PC-9 (cell line): ENCODE results near the gene TCEAL8.

Source experiments
- EZH2 ChIP-seq: fragments of 200-600 bp; sonication (generic); IDR thresholded peaks from 2 replicates; pipeline ENCODE4 v1.8.0; 2017; ENCODE audit warnings: antibody characterized with exemption, low read depth
- TF ChIP-seq, protein P1 (sequence below): fragments of 200-600 bp; sonication (generic); conservative IDR thresholded peaks from 2 replicates; pipeline ENCODE4 v1.6.1; 2017; ENCODE audit warnings: mixed run types, antibody characterized with exemption, mild to moderate bottlenecking, moderate library complexity

DNA sequence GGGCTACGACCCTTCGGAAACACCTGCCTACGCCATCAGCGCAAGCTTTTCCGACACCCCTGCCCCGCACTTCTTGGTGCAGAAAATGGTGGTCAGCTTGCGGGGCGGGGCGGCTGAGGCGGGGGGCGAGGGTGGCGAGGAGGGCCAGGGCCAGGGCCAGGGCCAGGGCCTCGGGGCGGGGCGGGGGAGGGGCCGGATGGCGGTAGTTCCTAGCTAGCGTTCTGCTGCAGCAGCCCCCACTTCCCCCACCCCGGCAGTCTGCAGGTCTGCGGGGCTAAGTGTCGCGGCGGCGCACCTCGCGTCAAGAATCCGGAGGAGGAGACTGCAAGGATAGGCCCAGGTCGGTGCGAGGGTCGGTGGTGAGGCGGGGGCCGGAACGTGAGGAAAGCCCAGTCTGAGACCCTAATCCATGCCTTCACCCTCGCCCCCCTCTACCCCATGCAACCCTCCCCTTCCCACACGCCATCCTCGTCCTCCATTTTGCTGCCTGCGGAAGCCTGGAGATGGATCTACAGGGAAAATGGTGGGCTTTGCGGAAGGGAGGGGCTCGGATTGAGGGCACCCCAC is 39.4 kb downstream of the TCEAL8 start:
- TF ChIP-seq, protein P1, sequence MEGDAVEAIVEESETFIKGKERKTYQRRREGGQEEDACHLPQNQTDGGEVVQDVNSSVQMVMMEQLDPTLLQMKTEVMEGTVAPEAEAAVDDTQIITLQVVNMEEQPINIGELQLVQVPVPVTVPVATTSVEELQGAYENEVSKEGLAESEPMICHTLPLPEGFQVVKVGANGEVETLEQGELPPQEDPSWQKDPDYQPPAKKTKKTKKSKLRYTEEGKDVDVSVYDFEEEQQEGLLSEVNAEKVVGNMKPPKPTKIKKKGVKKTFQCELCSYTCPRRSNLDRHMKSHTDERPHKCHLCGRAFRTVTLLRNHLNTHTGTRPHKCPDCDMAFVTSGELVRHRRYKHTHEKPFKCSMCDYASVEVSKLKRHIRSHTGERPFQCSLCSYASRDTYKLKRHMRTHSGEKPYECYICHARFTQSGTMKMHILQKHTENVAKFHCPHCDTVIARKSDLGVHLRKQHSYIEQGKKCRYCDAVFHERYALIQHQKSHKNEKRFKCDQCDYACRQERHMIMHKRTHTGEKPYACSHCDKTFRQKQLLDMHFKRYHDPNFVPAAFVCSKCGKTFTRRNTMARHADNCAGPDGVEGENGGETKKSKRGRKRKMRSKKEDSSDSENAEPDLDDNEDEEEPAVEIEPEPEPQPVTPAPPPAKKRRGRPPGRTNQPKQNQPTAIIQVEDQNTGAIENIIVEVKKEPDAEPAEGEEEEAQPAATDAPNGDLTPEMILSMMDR = no peak
- no peak for TF ChIP-seq EZH2
